Prostate gland (tissue), 2 donors: ENCODE results near the gene PCDHGA1.

Experiments used
- POLR2A ChIP-seq: fragments of 450-650 bp; IDR thresholded peaks from one replicate; pipeline ENCODE4 v1.6.1; 2016; ENCODE audit warnings: antibody characterized with exemption, mild to moderate bottlenecking
- POLR2AphosphoS5 ChIP-seq: sonication (generic); formaldehyde crosslinking; IDR thresholded peaks from one replicate; pipeline ENCODE4 v1.6.1; 2017; ENCODE audit warnings: antibody characterized with exemption
- TF ChIP-seq, protein P1 (sequence below), 4 experiments: fragments of 200-600 bp in 2 of 4; fragments of 450-650 bp in 2 of 4; sonication (generic) in 2 of 4; IDR thresholded peaks; 1 replicate in 3 of 4; 2 replicates in 1 of 4; pipeline ENCODE4 v1.5.1; 2016 to 2019; ENCODE audit warnings: antibody characterized with exemption in 4 of 4, mild to moderate bottlenecking in 2 of 4, moderate library complexity in 2 of 4

DNA sequence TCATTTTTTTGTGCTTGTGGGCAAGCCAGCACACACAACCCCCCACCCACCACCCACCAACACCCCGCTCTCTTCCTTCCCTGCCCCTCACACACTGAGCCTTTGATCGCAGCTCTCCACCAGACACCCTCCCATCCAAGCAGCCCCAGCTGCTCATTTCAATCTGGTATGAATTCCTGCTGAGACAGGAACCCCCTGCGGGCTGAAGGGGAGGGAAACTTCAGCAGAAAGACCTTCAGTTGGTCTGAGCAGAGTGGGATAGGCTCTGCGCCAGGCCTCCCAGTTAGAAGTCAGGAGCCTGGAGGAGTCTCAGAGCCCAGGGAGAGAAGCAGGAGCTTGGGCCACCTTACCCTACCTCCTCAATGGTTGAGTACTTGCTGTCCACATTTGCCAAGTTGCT is 165.7 kb downstream of the PCDHGA1 start:
- TF ChIP-seq, protein P1, sequence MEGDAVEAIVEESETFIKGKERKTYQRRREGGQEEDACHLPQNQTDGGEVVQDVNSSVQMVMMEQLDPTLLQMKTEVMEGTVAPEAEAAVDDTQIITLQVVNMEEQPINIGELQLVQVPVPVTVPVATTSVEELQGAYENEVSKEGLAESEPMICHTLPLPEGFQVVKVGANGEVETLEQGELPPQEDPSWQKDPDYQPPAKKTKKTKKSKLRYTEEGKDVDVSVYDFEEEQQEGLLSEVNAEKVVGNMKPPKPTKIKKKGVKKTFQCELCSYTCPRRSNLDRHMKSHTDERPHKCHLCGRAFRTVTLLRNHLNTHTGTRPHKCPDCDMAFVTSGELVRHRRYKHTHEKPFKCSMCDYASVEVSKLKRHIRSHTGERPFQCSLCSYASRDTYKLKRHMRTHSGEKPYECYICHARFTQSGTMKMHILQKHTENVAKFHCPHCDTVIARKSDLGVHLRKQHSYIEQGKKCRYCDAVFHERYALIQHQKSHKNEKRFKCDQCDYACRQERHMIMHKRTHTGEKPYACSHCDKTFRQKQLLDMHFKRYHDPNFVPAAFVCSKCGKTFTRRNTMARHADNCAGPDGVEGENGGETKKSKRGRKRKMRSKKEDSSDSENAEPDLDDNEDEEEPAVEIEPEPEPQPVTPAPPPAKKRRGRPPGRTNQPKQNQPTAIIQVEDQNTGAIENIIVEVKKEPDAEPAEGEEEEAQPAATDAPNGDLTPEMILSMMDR (IDR thresholded peaks at IDR 0.05): no peak
- no peak for TF ChIP-seq POLR2A
- TF ChIP-seq POLR2AphosphoS5: no peak
